NCI-H524 (cell line): Measurements from ENCODE around the gene ZNF423.

Source experiments
- DNase-seq, 2 experiments: peaks; one replicate each; lab custom pipeline; 2025; lab: John Stamatoyannopoulos, UW

The ZNF423 gene

GRCh38 chr16:49556249-49556605 lies 299.7 kb downstream of the ZNF423 start:
- peak; percentile 89 to 92 for DNase-seq

DNA sequence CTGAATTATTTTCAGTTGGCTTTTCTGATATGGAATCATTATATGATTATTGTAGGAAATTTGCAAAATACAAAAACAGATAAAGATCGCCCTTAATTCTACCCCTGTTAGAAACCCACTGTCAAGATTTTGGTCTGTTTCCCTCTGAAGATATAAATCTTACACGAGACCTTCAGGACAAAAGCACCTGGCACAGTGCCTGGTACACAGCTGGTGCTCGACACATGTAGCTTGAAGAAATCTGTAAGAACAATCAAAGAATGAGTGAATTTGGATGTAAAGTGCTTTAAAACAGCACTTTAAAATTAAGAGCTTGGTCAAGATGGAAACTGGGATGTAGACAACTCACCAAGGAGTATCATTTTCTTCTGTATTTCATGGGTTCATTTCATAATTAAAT lies 301.2 kb downstream of the ZNF423 start:
- DNase-seq, result peak; percentile 53 to 63

DNA sequence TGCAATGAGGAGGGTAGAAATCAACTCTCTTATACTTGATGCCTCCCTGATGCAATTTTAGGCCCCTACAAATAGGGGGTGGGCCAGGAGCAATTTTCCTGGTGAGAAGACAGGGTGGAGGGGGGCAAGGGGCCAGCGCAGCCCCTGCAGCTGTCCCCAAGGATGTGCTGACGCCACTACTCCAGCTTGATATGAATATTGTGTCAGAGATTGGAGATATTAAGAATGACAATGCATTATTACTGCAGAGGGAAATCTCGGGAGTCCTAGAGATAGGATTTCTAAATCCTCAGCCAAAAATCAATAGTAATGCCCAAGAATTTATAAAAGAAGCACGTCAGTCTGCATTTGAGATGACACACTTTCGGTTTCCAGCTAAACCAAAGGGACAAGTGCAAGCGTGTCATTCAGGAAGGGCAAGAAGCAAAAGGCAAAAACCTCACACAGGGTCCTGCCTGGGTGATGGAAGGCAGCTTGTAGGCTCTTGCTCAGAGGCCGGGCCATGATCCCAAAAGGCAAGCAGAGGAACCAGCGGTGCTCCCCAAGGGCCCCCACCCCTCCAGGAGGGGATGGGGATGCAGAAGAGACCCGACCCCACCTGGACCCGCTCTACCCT lies 303.5 kb downstream of the ZNF423 start:
- DNase-seq, result no peak

DNA sequence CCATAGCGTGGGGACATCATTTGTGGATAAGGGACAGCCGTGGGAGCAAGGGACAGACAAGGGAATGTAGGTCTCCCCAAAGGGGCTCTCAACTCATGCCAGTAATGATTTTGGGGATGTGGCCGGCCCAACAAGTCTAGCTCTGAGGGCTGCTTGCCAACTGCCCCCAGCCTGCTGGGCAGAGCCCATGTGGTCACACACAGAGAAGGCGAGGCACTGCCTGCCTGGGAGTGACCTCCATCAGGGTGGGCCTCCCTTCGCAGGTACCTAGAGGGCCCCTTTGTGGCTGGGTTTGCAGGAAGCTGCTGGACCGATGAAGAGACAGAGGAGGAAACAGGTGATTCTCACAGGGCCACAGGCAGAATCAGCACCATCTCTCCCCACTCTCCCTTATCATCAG lies 305.2 kb downstream of the ZNF423 start:
- no peak for DNase-seq

GRCh38 chr16:49550140-49550539 lies 305.8 kb downstream of the ZNF423 start:
- DNase-seq, result no peak

DNA sequence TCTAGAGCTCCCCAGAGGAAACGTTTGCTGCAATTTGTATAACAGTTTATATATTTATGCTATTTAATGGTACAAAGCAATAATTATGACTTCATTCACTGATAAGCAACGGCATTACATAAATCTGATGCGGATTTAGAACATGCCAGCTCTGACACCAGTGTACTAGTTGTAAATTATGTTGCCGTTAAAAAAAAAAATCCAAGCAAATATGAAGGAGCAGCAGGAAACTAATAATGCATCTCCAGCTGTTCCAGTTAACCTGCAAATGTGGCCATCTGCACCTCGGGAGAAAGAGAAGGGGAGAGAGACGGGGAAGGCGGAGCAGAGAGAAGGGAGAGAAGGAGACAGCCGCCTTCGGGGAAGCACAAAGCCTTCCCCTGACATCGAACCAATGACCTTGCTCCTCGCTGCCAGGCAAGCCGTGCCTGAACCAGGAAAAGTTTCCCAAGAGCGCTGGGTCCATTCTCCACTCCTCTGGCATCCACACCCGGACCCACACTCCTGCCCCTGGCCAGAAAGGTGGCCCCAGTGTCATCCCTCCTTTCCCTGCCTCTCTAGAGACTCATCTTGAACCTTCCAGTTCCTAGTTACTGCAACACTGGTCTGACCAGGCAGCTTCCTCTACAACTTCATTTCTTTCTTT lies 307.5 kb downstream of the ZNF423 start:
- peak; percentile 88 to 94 for DNase-seq

- DNase-seq, result peak; percentile 97 to 99
These were observed 308.5 kb downstream of the ZNF423 start for GRCh38 chr16:49547448-49547847.

DNA sequence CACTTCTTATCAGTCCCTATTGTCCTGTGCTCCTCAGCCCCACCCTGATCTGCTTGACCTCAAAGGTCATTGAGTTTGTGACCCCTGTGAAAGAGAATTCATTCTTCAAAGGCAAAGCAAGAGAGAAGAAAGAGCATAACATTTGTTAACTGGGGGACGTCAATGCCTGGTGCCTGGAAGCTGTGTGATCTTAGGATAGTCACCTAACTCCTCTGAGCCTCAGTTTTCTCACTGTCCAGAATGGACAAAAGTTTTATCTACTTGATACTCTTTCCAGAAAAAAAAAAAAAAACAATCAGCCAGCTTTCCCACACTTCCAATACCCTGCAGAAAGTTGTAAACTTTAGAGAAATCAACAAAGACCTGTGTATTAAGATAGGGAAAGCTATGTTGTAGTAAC lies 309.2 kb downstream of the ZNF423 start:
- no peak for DNase-seq

DNA sequence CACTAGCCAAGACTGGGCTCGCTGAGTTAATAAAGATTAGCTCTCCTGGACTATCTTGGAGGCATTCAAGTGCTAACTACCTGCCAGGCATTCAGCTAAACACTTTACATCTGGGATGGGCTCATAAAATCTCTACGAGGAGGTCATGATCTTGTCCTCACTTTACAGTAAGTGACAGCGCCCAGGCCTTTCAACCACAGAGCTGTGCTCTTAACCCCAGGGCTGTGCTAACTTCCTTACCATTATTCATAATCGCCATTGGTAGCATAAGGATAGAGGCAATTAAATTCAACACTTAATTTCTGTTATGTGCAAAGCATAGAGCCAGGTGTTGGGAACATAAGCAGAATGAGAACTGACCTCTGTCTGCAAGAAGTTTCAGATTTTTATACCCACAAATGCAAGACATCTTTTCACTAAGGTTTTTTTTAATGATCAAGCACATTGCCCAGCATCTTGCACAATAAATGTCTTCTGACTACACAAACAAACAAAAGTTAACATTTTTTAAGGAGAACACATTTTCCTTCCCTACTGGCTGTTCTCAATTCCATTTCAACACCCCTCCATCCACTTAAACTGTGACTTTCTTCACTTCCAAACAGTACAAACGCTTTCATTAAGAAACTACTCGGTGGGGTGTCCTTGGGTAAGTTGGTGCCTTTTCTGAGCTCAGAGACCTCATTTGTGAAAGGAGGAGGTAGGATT lies 310.0 kb downstream of the ZNF423 start:
- DNase-seq, result peak; percentile 61 to 70

DNA sequence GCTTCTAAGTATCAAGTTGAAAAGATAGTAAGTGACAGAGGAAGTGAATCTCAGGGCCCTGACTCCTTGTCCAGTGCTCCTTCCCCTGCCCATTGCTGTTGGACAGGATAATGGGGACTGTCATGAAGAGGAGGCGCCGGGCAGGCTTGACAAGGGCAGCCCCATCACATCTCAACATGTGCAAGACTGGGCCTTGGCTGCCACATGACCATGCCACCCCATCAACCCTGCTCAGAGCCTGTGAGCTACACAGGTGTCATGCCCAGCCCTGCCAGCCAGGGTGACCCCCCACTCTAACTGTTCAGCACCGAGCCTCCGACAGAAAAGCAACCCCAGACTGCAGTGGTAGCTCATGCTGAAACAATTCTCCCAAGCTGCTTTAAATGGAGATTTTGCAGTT lies 310.7 kb downstream of the ZNF423 start:
- no peak for DNase-seq

DNA sequence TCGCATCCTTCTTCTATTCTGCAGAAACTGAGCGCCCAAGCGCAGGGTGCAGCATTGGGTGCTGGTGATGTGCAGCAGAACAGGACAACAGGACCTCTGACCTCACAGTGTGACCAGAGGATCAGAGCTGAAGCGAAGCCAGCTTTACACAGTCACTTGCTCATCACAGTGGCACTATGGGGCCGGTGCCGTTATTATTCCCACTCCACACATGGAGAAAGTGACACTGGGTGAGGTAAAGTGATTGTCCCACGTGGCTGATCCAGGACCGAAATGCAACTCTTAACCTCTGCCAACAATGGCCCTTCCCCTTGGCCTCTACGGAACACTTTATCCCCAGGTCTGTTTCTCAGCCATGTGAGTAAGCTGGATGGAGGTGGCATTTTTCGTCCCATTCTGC lies 311.1 kb downstream of the ZNF423 start:
- no peak for DNase-seq

DNA sequence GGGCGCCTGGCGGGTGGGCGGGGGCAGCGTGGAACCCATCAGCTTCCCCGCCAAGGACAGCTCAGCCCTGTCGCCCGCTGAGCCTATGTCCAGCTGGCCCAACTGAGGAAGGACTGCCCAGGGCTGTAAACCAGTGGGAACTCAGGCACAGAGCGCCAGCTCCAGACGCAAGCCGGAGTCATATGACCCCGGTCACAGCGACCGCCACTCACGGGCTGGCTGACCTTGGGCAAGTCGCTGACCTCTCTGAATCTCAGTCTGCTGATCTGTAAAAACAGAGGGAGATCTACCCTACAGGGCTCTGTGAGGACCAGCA lies 312.3 kb downstream of the ZNF423 start:
- DNase-seq, result no peak

GRCh38 chr16:49542946-49543630 lies 312.8 kb downstream of the ZNF423 start:
- peak; percentile 96 to 97 for DNase-seq

GRCh38 chr16:49542391-49542891 lies 313.5 kb downstream of the ZNF423 start:
- DNase-seq, result peak; percentile 94 to 98

- no peak for DNase-seq
These were observed 315.1 kb downstream of the ZNF423 start for GRCh38 chr16:49540836-49541235.

DNA sequence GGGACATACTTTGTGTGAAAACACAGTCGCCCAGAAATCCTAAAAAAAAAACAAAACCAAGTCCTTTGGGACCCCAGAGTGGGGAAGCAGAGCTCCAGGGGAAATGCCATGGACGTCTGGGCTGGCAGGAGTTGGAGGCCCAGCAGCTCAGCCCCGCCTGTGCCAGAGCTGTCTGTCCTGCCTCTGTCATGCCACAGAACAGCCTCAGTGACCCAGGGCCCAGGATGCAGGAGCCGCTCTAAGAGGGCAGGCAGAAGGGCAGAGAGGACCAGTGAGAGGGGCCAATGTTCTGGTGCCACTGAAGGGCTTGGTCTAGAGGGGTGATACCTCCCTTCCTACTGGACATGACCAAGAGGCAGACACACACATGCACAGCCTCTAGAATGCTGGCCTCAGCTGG lies 316.2 kb downstream of the ZNF423 start:
- DNase-seq, result no peak

DNA sequence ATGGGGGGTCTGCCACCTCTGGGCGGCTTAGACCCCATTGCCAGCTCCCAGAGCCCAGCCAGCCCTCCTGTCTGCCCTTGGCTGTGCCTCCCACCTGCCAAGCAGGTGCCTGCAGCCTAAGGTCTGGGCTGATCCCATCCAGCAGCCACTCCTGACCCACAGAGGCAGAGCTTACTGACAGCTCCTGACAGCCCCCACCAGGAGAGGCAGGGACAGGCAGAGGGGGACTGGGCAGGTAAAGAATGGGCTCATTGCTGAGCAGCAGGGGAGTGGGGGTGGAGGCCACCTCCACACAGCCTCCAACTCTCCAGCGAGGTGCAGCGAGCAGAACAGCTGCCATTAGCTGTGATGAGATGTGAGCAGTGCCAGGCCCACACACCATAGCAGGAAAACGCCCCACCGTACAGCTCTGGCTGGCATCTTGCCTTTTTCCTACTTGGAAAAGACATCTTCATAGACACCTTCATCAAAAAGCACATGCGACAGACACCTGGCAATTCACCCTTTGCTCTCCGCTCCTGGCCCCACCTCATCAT lies 317.9 kb downstream of the ZNF423 start:
- no peak for DNase-seq

- no peak for DNase-seq
These were observed 320.9 kb downstream of the ZNF423 start for GRCh38 chr16:49534901-49535610.

DNA sequence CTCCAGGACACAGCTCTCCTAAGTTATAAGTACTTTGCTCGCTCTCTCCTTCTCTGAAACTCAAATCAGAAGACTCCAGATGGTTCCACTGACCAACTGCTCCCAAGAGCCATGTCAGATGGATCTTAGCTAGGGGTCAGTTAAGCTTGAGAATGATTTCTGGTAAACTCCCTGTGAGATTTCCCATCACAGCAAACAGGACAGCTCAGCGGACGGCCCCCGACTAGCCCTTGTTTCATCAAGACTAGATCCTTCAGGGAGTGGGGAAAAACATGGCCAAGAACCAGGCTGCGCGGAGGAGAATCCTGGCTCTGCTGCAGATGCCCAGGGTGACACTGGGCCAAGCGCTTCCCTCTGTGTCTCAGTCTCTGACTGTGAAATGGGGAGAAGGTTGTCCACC lies 322.5 kb downstream of the ZNF423 start:
- DNase-seq, result no peak

DNA sequence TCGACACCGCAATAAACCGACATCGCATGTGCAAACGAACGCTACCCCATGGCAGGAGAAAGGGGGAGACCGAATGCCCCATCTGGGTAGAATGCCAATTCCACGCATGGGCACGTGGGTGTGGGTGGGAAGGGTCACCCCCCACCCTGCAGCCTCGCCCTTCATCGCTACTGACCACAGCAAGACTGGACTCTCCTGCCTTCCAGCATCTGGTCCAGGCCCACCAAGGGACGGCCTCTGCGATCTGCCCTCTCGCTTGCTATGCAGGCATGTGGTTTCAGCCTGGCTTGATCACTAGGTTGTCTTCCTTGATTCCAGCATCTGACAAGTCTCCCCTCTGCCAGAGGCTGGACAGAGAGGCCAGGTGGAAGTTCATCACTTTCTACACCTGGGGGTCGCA lies 323.0 kb downstream of the ZNF423 start:
- DNase-seq, result no peak

GRCh38 chr16:49531931-49532840 lies 323.7 kb downstream of the ZNF423 start:
- no peak for DNase-seq
